Measurements from ENCODE around the gene ZMYM4.

ZMYM4 gene

DNA sequence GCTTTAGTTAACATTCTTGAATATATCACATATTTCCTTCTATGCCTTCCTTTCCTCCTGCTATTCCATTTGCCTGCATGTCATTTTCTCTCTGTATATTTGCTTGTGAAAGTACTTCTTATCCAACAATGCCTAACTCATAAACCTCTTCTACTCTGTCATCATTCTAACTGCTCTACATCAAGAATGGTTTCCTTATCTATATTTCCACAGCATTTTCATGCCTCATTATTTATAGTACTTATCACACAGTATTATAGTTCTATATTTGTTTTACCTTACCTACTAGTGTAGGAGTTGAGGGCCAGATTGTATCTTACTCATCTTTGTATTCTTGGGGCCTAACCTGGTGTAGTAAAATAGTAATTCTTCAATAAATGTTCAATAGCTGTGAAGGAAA, 91.5 kb downstream of the ZMYM4 start:
- H3K36me3 ChIP-seq (ENCODE audit: insufficient read depth, insufficient read length, low read length) = peaks cover 32% of the 10 kb centered on the region

DNA sequence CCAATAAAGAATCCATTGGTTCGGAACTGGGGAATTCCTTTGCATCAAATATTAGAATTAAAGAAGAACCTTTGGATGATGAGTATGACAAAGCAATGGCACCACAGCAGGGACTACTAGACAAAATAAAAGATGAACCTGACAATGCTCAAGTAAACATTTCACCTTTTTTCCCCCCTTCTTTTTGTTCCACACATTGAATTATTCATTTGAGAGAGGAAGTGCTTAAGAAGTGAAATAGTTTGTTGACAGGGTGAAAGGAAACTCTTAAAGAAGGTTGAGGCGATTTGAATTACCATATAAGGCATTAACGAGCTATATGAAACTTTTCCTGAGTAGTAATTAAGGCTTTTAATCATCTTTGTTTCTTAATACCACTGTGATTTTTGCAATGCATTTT, 93.1 kb downstream of the ZMYM4 start:
- TF ChIP-seq ZNF274 (IDR thresholded peaks at IDR 0.05; ENCODE audit: low read depth, low read length) (no peak), SUZ12 (IDR thresholded peaks at IDR 0.05; ENCODE audit: extremely low read depth, insufficient read depth, insufficient read length) (no peak), YY1 (IDR thresholded peaks at IDR 0.05; ENCODE audit: insufficient read depth, insufficient read length) (no peak)
- no peak for DNase-seq (ENCODE audit: low read depth, low spot score)
- Histone ChIP-seq H3K27me3 (ENCODE audit: insufficient read depth, insufficient read length) (no peaks in the 10 kb centered on the region), H3K4me3 (ENCODE audit: insufficient read length, low read depth) (no peak overlapping the region), H3K9me3 (ENCODE audit: insufficient read depth, low read length) (no peaks in the 10 kb centered on the region), H3K9ac (ENCODE audit: insufficient read length, low read depth) (no peak overlapping the region), H3K4me1 (ENCODE audit: insufficient read depth, insufficient read length) (no peaks in the 10 kb centered on the region), H3K36me3 (ENCODE audit: insufficient read depth, insufficient read length, low read length) (peaks cover 32% of the 10 kb centered on the region)

More for the DNA sequence above, 91.5 kb downstream of the ZMYM4 start:
- no peaks in the 10 kb centered on the region for H3K27me3 ChIP-seq (ENCODE audit: insufficient read depth, insufficient read length)
- H3K9ac ChIP-seq (ENCODE audit: insufficient read length, low read depth) = no peak overlapping the region
- H3K4me3 ChIP-seq (ENCODE audit: insufficient read length, low read depth) = no peak overlapping the region
- no peak for TF ChIP-seq SUZ12 (IDR thresholded peaks at IDR 0.05; ENCODE audit: extremely low read depth, insufficient read depth, insufficient read length)
- TF ChIP-seq YY1 (IDR thresholded peaks at IDR 0.05; ENCODE audit: insufficient read depth, insufficient read length) = no peak
- TF ChIP-seq ZNF274 (IDR thresholded peaks at IDR 0.05; ENCODE audit: low read depth, low read length) = no peak
- no peaks in the 10 kb centered on the region for H3K4me1 ChIP-seq (ENCODE audit: insufficient read depth, insufficient read length)
- no peaks in the 10 kb centered on the region for H3K9me3 ChIP-seq (ENCODE audit: insufficient read depth, low read length)
- no peak for DNase-seq (ENCODE audit: low read depth, low spot score)

DNA sequence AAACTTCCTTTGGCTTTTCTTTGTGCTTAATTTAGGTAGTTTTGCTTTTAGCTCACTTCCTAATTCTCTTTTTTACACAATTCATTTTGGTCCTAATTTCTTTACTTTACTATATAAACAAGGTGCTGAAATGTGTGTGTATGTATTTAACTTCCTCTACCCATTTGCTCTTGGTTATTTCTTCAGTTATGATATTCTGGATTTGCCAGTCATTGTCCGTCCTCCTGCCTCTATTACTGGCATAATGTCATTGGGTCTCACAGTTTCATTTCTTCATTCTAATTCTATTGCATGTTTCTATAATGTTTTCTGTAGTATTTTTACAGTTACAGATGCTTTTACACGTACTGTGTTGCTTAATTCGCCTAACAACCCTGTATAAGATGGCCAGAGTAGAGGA, 96.2 kb downstream of the ZMYM4 start:
- TF ChIP-seq ZNF274 (IDR thresholded peaks at IDR 0.05; ENCODE audit: low read depth, low read length) = no peak
- TF ChIP-seq YY1 (IDR thresholded peaks at IDR 0.05; ENCODE audit: insufficient read depth, insufficient read length) = no peak
- no peak for DNase-seq (ENCODE audit: low read depth, low spot score)
- Histone ChIP-seq H3K4me1 (ENCODE audit: insufficient read depth, insufficient read length) (no peaks in the 10 kb centered on the region), H3K9me3 (ENCODE audit: insufficient read depth, low read length) (no peaks in the 10 kb centered on the region), H3K27me3 (ENCODE audit: insufficient read depth, insufficient read length) (no peaks in the 10 kb centered on the region), H3K36me3 (ENCODE audit: insufficient read depth, insufficient read length, low read length) (peaks cover 30% of the 10 kb centered on the region), H3K9ac (ENCODE audit: insufficient read length, low read depth) (no peak overlapping the region), H3K4me3 (ENCODE audit: insufficient read length, low read depth) (no peak overlapping the region)

DNA sequence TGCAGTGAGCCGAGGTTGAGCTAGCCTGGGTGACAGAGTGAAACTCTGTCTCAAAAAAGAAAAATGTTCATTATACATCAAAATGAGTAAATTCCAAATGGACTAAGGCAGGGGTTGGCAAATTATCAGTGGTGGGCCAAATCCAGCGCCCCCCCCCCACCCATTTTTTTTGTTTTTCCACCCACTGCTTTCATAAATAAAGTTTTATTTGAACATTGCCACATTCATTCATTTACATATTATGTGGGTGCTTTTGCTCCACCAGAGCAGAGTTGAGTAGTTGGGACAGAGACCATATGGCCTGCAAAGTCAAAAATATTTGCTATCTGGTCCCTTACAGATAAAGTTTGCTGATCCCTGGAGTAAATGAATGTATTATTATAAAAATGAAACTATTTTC, 99.4 kb downstream of the ZMYM4 start:
- Histone ChIP-seq H3K4me3 (ENCODE audit: insufficient read length, low read depth) (no peak overlapping the region), H3K27me3 (ENCODE audit: insufficient read depth, insufficient read length) (no peaks in the 10 kb centered on the region), H3K9me3 (ENCODE audit: insufficient read depth, low read length) (no peaks in the 10 kb centered on the region), H3K36me3 (ENCODE audit: insufficient read depth, insufficient read length, low read length) (peaks cover 27% of the 10 kb centered on the region), H3K9ac (ENCODE audit: insufficient read length, low read depth) (no peak overlapping the region), H3K4me1 (ENCODE audit: insufficient read depth, insufficient read length) (no peaks in the 10 kb centered on the region)
- TF ChIP-seq SUZ12 (IDR thresholded peaks at IDR 0.05; ENCODE audit: extremely low read depth, insufficient read depth, insufficient read length) = no peak
- no peak for TF ChIP-seq ZNF274 (IDR thresholded peaks at IDR 0.05; ENCODE audit: low read depth, low read length)
- TF ChIP-seq YY1 (IDR thresholded peaks at IDR 0.05; ENCODE audit: insufficient read depth, insufficient read length) = no peak
- no peak for DNase-seq (ENCODE audit: low read depth, low spot score)

DNA sequence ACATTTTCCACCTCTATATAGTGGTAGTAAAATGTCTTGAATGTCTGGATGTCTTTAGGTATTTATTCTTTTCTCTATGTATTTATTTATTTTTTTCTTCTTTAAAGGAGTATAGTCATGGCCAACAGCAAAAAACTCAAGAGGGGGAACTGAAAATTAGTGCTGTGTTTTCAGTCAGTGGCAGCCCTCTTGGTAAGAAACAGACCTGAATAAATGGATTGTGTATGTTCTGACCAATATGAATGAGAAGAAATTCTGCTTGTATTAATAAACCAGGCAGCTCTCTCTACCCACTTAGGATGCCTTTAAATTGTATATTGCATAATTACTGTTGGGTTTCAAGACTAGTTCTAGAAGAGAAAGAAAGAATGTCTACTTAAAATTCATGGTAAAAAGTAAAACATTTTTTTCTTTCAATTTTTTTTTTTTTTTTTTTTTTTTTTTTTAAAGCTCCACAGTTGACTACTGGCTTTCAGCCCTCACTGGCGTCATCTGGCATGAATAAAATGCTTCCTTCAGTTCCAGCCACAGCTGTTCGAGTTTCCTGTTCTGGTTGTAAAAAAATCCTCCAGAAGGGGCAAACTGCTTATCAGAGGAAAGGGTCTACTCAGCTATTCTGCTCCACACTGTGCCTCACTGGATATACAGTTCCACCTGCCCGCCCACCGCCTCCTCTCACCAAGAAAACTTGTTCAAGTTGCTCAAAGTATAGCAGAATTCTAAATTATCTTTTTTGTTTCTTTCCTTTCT, 101.6 kb downstream of the ZMYM4 start:
- Histone ChIP-seq H3K9me3 (ENCODE audit: insufficient read depth, low read length) (no peaks in the 10 kb centered on the region), H3K4me3 (ENCODE audit: insufficient read length, low read depth) (no peak overlapping the region), H3K27me3 (ENCODE audit: insufficient read depth, insufficient read length) (no peaks in the 10 kb centered on the region), H3K9ac (ENCODE audit: insufficient read length, low read depth) (no peak overlapping the region), H3K4me1 (ENCODE audit: insufficient read depth, insufficient read length) (no peaks in the 10 kb centered on the region), H3K36me3 (ENCODE audit: insufficient read depth, insufficient read length, low read length) (peaks cover 19% of the 10 kb centered on the region)
- no peak for DNase-seq (ENCODE audit: low read depth, low spot score)
- no peak for TF ChIP-seq YY1 (IDR thresholded peaks at IDR 0.05; ENCODE audit: insufficient read depth, insufficient read length)

DNA sequence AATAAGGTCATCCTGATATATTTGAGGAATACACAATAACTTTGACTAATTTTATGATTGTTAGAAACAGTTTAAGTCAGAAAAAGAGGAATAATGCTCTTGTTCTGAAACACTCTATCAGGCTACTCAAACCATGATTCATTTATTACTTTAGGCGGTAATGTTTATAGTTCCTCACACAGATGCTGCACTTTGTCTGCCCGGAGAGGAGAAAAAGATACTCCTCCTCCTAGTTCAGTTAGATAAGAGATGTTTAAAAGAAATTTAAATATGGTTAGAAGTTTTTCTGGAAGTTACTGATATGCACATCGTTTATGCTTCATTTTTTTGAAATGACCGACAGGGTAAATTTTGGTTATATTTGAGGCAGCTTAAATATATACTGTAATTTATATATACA, 103.0 kb downstream of the ZMYM4 start:
- Histone ChIP-seq H3K27me3 (ENCODE audit: insufficient read depth, insufficient read length) (no peaks in the 10 kb centered on the region), H3K4me3 (ENCODE audit: insufficient read length, low read depth) (no peak overlapping the region), H3K9me3 (ENCODE audit: insufficient read depth, low read length) (no peaks in the 10 kb centered on the region), H3K36me3 (ENCODE audit: insufficient read depth, insufficient read length, low read length) (peaks cover 23% of the 10 kb centered on the region), H3K9ac (ENCODE audit: insufficient read length, low read depth) (no peak overlapping the region), H3K4me1 (ENCODE audit: insufficient read depth, insufficient read length) (no peaks in the 10 kb centered on the region)
- DNase-seq (ENCODE audit: low read depth, low spot score) = no peak
- TF ChIP-seq SUZ12 (IDR thresholded peaks at IDR 0.05; ENCODE audit: extremely low read depth, insufficient read depth, insufficient read length) (no peak), YY1 (IDR thresholded peaks at IDR 0.05; ENCODE audit: insufficient read depth, insufficient read length) (no peak), ZNF274 (IDR thresholded peaks at IDR 0.05; ENCODE audit: low read depth, low read length) (no peak)

DNA sequence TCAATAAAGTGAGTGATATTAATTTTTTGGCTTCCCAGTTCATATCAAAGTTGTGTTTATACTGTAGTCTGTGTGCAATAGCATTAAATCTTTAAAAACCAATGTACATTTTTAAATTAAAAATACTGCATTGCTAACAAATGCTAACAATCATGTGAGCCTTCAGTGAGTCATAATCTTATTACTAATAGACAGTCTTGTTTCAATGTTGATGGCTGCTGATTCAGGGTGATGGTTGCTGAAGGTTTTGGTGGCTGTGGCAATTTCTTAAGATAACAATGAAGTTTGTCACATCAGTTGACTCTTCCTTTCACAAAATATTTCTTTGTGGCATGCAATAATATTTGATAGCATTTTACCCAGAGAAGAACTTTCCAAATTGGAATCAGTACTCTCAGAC, 109.0 kb downstream of the ZMYM4 start:
- peaks cover 16% of the 10 kb centered on the region for H3K36me3 ChIP-seq (ENCODE audit: insufficient read depth, insufficient read length, low read length)
- TF ChIP-seq YY1 (IDR thresholded peaks at IDR 0.05; ENCODE audit: insufficient read depth, insufficient read length) (no peak), SUZ12 (IDR thresholded peaks at IDR 0.05; ENCODE audit: extremely low read depth, insufficient read depth, insufficient read length) (no peak), ZNF274 (IDR thresholded peaks at IDR 0.05; ENCODE audit: low read depth, low read length) (no peak)

More for the DNA sequence above, 109.0 kb downstream of the ZMYM4 start:
- Histone ChIP-seq H3K9ac (ENCODE audit: insufficient read length, low read depth) (no peak overlapping the region), H3K27me3 (ENCODE audit: insufficient read depth, insufficient read length) (no peaks in the 10 kb centered on the region), H3K4me1 (ENCODE audit: insufficient read depth, insufficient read length) (no peaks in the 10 kb centered on the region), H3K4me3 (ENCODE audit: insufficient read length, low read depth) (no peak overlapping the region), H3K9me3 (ENCODE audit: insufficient read depth, low read length) (no peaks in the 10 kb centered on the region)
- no peak for DNase-seq (ENCODE audit: low read depth, low spot score)
